Suprapubic skin (tissue), 3 donors: Measurements from ENCODE around the gene OR5D16.

Experiments used
- POLR2A ChIP-seq, 2 donors: fragments of 450-650 bp; IDR thresholded peaks; one replicate each; pipeline ENCODE4 v1.6.1; 2017; ENCODE audit warnings: antibody characterized with exemption in 2 of 2, mild to moderate bottlenecking in 2 of 2, moderate library complexity in 2 of 2
- TF ChIP-seq, protein P1 (sequence below), 2 donors: fragments of 200-600 bp in 1 of 2; fragments of 450-650 bp in 1 of 2; sonication (generic) in 1 of 2; IDR thresholded peaks; one replicate each; pipeline ENCODE4 v1.5.1; 2016 to 2019; ENCODE audit warnings: antibody characterized with exemption in 2 of 2, mild to moderate bottlenecking in 1 of 2, moderate library complexity in 1 of 2

DNA sequence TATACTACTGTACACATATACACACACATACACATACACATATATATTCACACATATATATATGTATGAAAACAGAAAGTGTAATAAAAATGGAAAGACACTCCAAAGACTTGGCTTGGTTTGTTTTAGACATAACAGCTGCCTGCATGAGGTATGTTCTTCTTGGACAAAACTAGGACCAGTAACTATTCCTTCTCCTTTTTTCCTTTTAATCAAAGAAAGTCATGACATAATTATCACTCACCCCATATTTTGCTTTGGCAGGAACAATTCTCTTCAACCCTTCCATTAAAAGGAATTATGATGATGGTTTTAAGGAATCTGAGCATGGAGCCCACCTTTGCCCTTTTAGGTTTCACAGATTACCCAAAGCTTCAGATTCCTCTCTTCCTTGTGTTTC is 43.3 kb upstream of the OR5D16 start, which contains the start of gene OR5D14:
- TF ChIP-seq, protein P1, sequence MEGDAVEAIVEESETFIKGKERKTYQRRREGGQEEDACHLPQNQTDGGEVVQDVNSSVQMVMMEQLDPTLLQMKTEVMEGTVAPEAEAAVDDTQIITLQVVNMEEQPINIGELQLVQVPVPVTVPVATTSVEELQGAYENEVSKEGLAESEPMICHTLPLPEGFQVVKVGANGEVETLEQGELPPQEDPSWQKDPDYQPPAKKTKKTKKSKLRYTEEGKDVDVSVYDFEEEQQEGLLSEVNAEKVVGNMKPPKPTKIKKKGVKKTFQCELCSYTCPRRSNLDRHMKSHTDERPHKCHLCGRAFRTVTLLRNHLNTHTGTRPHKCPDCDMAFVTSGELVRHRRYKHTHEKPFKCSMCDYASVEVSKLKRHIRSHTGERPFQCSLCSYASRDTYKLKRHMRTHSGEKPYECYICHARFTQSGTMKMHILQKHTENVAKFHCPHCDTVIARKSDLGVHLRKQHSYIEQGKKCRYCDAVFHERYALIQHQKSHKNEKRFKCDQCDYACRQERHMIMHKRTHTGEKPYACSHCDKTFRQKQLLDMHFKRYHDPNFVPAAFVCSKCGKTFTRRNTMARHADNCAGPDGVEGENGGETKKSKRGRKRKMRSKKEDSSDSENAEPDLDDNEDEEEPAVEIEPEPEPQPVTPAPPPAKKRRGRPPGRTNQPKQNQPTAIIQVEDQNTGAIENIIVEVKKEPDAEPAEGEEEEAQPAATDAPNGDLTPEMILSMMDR (IDR thresholded peaks at IDR 0.05): no peak
- no peak for TF ChIP-seq POLR2A (IDR thresholded peaks at IDR 0.05)
